Neuronal stem cell (in vitro differentiated cells): ENCODE data around the gene KATNAL1.

Experiments
- DNase-seq: peaks from one replicate; pipeline ENCODE4 v3.0.0-alpha.2; 2013; ENCODE audit warnings: low spot score
- H2AFZ ChIP-seq: one replicate; pipeline ENCODE4 v1.6.1; 2013; ENCODE audit warnings: mild to moderate bottlenecking, low read length, inconsistent platforms
- H2AK5ac ChIP-seq: 2 replicates; pipeline ENCODE4 v1.6.1; 2013; ENCODE audit warnings: low read depth, mild to moderate bottlenecking, inconsistent platforms, low read length, moderate library complexity, mixed read lengths
- H2BK120ac ChIP-seq: 2 replicates; pipeline ENCODE4 v1.6.1; 2013; ENCODE audit warnings: low read depth, mild to moderate bottlenecking, inconsistent platforms, low read length, moderate library complexity, mixed read lengths
- H2BK12ac ChIP-seq: one replicate; pipeline ENCODE4 v1.6.1; 2013; ENCODE audit warnings: low read length, inconsistent platforms
- H2BK15ac ChIP-seq: 2 replicates; pipeline ENCODE4 v1.6.1; 2013; ENCODE audit warnings: mild to moderate bottlenecking, low read length, inconsistent platforms, mixed read lengths
- H2BK5ac ChIP-seq: one replicate; pipeline ENCODE4 v1.6.1; 2013; ENCODE audit warnings: inconsistent platforms, mild to moderate bottlenecking, low read length, moderate library complexity
- H3K14ac ChIP-seq: one replicate; pipeline ENCODE4 v1.6.1; 2013; ENCODE audit warnings: low read length, inconsistent platforms
- H3K18ac ChIP-seq: 2 replicates; pipeline ENCODE4 v1.6.1; 2013; ENCODE audit warnings: low read length, inconsistent platforms
- H3K23ac ChIP-seq: 2 replicates; pipeline ENCODE4 v1.6.1; 2013; ENCODE audit warnings: low read depth, mild to moderate bottlenecking, mixed read lengths, low read length, inconsistent platforms; ENCODE audit not compliant: poor library complexity
- H3K27ac ChIP-seq: replicated peaks from 3 replicates; pipeline ENCODE4 v1.5.1; 2013; ENCODE audit warnings: low read length, inconsistent platforms
- H3K27me3 ChIP-seq, 3 experiments: 2 replicates each; pipeline ENCODE4 v1.6.1; 2013; ENCODE audit warnings: low read length in 3 of 3, mild to moderate bottlenecking in 2 of 3, inconsistent platforms in 1 of 3, low read depth in 1 of 3, mixed read lengths in 1 of 3, moderate library complexity in 1 of 3; ENCODE audit not compliant: control insufficient read depth in 3 of 3, insufficient read depth in 3 of 3
- H3K36me3 ChIP-seq, 2 donors: replicated peaks in 1 of 2; 2 replicates each; pipeline ENCODE4 v1.6.1; 2013; ENCODE audit warnings: low read length in 2 of 2; ENCODE audit not compliant: control insufficient read depth in 2 of 2, insufficient read depth in 2 of 2
- H3K4ac ChIP-seq: 2 replicates; pipeline ENCODE4 v1.6.1; 2013; ENCODE audit warnings: inconsistent platforms, mild to moderate bottlenecking, low read length, moderate library complexity
- H3K4me1 ChIP-seq, 2 donors: 1 replicate in 1 of 2; 2 replicates in 1 of 2; pipeline ENCODE4 v1.6.1; 2013; ENCODE audit warnings: low read length in 2 of 2, low read depth in 1 of 2; ENCODE audit not compliant: control insufficient read depth in 2 of 2, insufficient read depth in 1 of 2
- H3K4me2 ChIP-seq: one replicate; pipeline ENCODE4 v1.6.1; 2013; ENCODE audit warnings: mild to moderate bottlenecking, low read length, inconsistent platforms; ENCODE audit not compliant: insufficient read depth, poor library complexity, severe bottlenecking
- H3K4me3 ChIP-seq, 2 donors: 2 replicates each; pipeline ENCODE4 v1.5.1; 2013; ENCODE audit warnings: low read length in 2 of 2, mild to moderate bottlenecking in 2 of 2, inconsistent platforms in 1 of 2, moderate library complexity in 1 of 2
- H3K79me1 ChIP-seq: one replicate; pipeline ENCODE4 v1.6.1; 2013; ENCODE audit warnings: low read depth, mild to moderate bottlenecking, inconsistent platforms, low read length, moderate library complexity
- H3K9ac ChIP-seq: one replicate; pipeline ENCODE4 v1.6.1; 2013; ENCODE audit warnings: mild to moderate bottlenecking, low read depth, low read length, inconsistent platforms; ENCODE audit not compliant: poor library complexity
- H3K9me3 ChIP-seq, 2 donors: replicated peaks in 1 of 2; 2 replicates each; pipeline versions ENCODE3 to v1.6.1; 2013; ENCODE audit warnings: low read length in 2 of 2, mild to moderate bottlenecking in 2 of 2, inconsistent platforms in 1 of 2, low read depth in 1 of 2, mixed read lengths in 1 of 2, moderate library complexity in 1 of 2; ENCODE audit not compliant: control insufficient read depth in 2 of 2, insufficient read depth in 1 of 2
- H4K8ac ChIP-seq: one replicate; pipeline ENCODE4 v1.6.1; 2013; ENCODE audit warnings: low read depth, mild to moderate bottlenecking, inconsistent platforms, low read length, moderate library complexity
- H4K91ac ChIP-seq: one replicate; pipeline ENCODE4 v1.6.1; 2013; ENCODE audit warnings: low read length, low read depth, mild to moderate bottlenecking, inconsistent platforms; ENCODE audit not compliant: poor library complexity
- WGBS, 2 donors: extraction: QIAGEN DNeasy Blood & Tissue Kit; methylation state at CpG; one replicate each; pipeline ENCODE4 v1.1.7; 2013; ENCODE audit warnings: missing lambda C conversion rate in 2 of 2, mixed read lengths in 1 of 2; ENCODE audit not compliant: insufficient read length in 2 of 2, insufficient replicate concordance in 1 of 2; ENCODE audit errors: extremely low coverage in 2 of 2; 5-methylcytosine and 5-hydroxymethylcytosine counted together

The KATNAL1 gene

DNA sequence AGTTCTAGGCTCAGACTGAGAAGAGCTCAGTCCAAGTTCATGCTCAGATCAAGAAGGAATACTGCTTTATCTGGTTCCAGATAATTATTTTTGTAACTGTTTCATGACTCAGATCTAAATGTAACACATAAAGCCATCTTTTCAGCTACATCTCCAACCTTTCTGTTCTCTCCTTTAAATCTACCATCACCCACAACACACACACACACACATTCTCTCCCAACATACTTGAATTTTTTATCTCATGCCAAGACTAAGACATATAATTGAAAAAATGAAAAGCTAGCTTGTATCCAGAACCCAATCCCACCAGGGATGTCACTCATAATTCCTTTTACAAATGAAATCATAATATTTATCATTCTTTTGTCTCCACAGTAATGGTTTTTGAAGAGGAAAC, 7.6 kb downstream of the KATNAL1 start:
- Histone ChIP-seq H4K8ac (no peak overlapping the region), H3K27me3 (no peaks in the 10 kb centered on the region), H3K4me3 (no peak overlapping the region)

GRCh38 chr13:30295116-30295515, 12.2 kb downstream of the KATNAL1 start:
- H3K9me3 ChIP-seq, result peaks cover 0 to 9% of the 10 kb centered on the region in 2 donors
- H3K4me1 ChIP-seq, result no peaks in the 10 kb centered on the region
- H2BK120ac ChIP-seq, result no peak overlapping the region
- no peak overlapping the region for H3K4ac ChIP-seq
- H3K27ac ChIP-seq, result no peak overlapping the region
- no peak overlapping the region for H2BK15ac ChIP-seq
- H3K79me1 ChIP-seq, result no peaks in the 10 kb centered on the region
- no peaks in the 10 kb centered on the region for H3K27me3 ChIP-seq
- H3K14ac ChIP-seq, result no peak overlapping the region
- H3K23ac ChIP-seq, result no peak overlapping the region
- no peak overlapping the region for H3K18ac ChIP-seq
- no peak overlapping the region for H4K8ac ChIP-seq
- no peak overlapping the region for H2AFZ ChIP-seq
- no peak overlapping the region for H3K4me2 ChIP-seq
- no peak for DNase-seq
- H3K4me3 ChIP-seq, result no peak overlapping the region
- WGBS, 2 donors, result no CpG with 5 or more reads among the region's 2 CpGs
- no peak overlapping the region for H3K9ac ChIP-seq
- H2AK5ac ChIP-seq, result no peak overlapping the region
- no peak overlapping the region for H2BK5ac ChIP-seq
- H3K36me3 ChIP-seq, result no peaks in the 10 kb centered on the region
- H4K91ac ChIP-seq, result no peak overlapping the region
- no peak overlapping the region for H2BK12ac ChIP-seq

More for the DNA sequence above, 7.6 kb downstream of the KATNAL1 start:
- Histone ChIP-seq H3K14ac (no peak overlapping the region), H4K91ac (no peak overlapping the region), H3K27ac (no peak overlapping the region), H3K4ac (no peak overlapping the region), H3K9me3 (peaks cover 0 to 9% of the 10 kb centered on the region in 2 donors), H2BK5ac (no peak overlapping the region), H2AFZ (no peak overlapping the region), H3K18ac (no peak overlapping the region), H2BK12ac (no peak overlapping the region), H3K23ac (no peak overlapping the region), H3K4me1 (no peaks in the 10 kb centered on the region), H3K36me3 (no peaks in the 10 kb centered on the region), H3K4me2 (no peak overlapping the region), H3K9ac (no peak overlapping the region), H2AK5ac (no peak overlapping the region), H3K79me1 (no peaks in the 10 kb centered on the region), H2BK15ac (no peak overlapping the region), H2BK120ac (no peak overlapping the region)
- DNase-seq, result no peak

DNA sequence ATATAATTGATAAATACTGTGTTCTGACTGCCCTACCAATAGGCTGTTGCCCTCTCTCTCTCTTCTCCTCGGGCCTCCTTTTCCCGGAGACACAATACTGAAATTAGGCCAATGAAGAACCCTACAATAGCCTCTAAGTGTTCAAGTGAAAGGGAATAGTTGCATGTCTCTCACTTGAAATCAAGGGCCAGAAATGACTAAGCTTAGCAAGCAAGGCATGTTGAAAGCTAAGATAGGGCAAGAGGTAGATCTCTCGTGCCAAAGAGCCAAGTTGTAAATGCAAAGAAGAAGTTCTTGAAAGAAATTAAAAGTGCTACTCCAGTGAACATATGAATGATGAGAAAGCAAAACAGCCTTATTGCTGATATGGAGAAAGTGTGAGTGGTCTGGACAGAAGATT, 13.3 kb downstream of the KATNAL1 start:
- no CpG with 5 or more reads among the region's 3 CpGs for WGBS, 2 donors
- H3K79me1 ChIP-seq, result no peaks in the 10 kb centered on the region
- H3K4ac ChIP-seq, result no peak overlapping the region
- H3K9ac ChIP-seq, result no peak overlapping the region
- no peak overlapping the region for H3K4me3 ChIP-seq
- no peak for DNase-seq
- H3K14ac ChIP-seq, result no peak overlapping the region
- peaks cover 0 to 8% of the 10 kb centered on the region in 2 donors for H3K9me3 ChIP-seq
- no peaks in the 10 kb centered on the region for H3K4me1 ChIP-seq
- no peak overlapping the region for H2AFZ ChIP-seq
- no peak overlapping the region for H4K8ac ChIP-seq
- H3K36me3 ChIP-seq, result no peaks in the 10 kb centered on the region
- H2BK12ac ChIP-seq, result no peak overlapping the region
- no peak overlapping the region for H2AK5ac ChIP-seq
- no peak overlapping the region for H4K91ac ChIP-seq
- no peak overlapping the region for H3K4me2 ChIP-seq
- H3K23ac ChIP-seq, result no peak overlapping the region
- no peak overlapping the region for H2BK15ac ChIP-seq
- H3K27me3 ChIP-seq, result no peaks in the 10 kb centered on the region
- H3K18ac ChIP-seq, result no peak overlapping the region
- H3K27ac ChIP-seq, result no peak overlapping the region
- no peak overlapping the region for H2BK5ac ChIP-seq
- H2BK120ac ChIP-seq, result no peak overlapping the region

DNA sequence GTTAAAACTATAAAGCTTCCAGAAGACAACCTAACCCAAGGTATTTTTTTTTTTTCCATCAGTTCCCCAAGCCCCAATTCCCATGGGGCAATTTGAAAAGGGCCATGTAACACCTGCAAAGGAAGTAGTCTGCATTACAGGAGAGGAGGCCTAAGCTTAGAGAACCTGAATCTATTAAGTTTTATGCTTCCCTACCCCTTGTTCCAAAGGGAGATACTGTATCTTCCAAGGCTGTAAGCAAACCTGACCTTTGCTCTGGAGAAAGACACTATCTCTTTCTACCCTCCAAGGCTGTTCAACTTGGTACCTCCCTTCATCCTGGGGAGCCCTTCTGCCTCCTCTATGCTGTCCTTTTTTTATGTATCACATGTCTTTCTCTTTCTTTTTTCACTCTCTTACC, 15.0 kb downstream of the KATNAL1 start:
- Histone ChIP-seq H2BK5ac (no peak overlapping the region), H3K4me3 (no peak overlapping the region), H3K79me1 (no peaks in the 10 kb centered on the region), H3K9me3 (no peaks in the 10 kb centered on the region), H4K91ac (no peak overlapping the region), H2AFZ (no peak overlapping the region), H3K9ac (no peak overlapping the region), H3K27me3 (no peaks in the 10 kb centered on the region), H3K4me1 (no peaks in the 10 kb centered on the region), H2BK12ac (no peak overlapping the region), H2AK5ac (no peak overlapping the region), H3K23ac (no peak overlapping the region), H2BK15ac (no peak overlapping the region), H3K4ac (no peak overlapping the region), H3K18ac (no peak overlapping the region), H3K36me3 (no peaks in the 10 kb centered on the region), H3K27ac (no peak overlapping the region), H2BK120ac (no peak overlapping the region), H3K4me2 (no peak overlapping the region), H4K8ac (no peak overlapping the region), H3K14ac (no peak overlapping the region)
- DNase-seq, result no peak
